Measurements from ENCODE around the gene BPGM. TPM values are rescaled to one million over a fixed set of nuclear protein-coding genes. Genes with fewer than 3 reads are reported as not detected.
A peak's percentile ranks its signal among the peaks of the same experiment; 100 is the strongest.

Gene BPGM
- total and polyA plus RNA-seq, 9 of the 15 experiments (the other 6 are each of a cell fraction or from before 2014, with no cell fraction given), result 14.1 to 46.1 (median 21.2) TPM

DNA sequence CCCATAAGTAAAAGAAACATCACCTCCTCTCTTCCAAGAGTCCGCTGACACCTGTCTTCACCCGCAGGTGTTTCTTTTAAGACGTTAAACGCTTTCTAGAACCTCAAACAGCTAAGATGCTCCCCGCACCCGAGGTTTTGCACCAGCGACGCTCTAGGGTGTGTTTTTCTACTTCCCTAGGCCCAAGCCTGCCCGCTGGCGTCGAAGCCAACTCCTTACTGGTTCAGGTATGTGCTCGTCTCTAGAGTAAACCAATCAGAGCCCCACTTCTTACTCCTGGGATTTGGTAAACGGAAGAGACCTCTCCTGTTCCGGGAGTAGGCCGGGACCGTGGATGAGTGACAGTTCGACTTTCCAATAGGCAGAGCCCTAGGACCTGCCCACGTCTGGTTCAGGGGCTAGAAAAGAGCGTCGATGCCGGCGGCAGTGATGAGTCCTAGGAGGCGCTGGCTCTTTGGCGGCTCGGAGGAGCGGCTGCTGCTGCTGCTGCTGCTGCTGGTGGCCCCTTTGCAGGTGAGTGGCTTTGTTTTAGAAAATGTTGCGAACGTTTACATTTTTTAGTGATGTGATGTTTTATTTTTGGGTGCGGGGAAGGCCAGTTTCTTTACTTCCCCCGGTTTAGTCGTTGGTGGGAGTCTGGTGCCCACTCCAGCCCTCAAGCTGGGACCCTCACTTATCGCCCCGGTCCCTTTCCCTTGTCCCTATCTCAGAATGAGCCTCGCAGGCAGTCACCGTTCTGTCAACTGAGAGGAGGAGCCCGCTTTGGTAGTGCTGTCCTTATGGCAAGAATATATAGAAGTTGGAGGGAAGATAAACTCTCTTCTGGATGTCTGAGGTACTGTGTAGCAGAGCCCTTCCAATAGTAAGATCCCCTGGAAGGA lies at the start of gene BPGM (continued):
- TF ChIP-seq ESRRA (IDR thresholded peaks at IDR 0.05; ENCODE audit: borderline replicate concordance, low read depth) (no peak), TEAD1 (CRISPR knock-in tag; IDR thresholded peaks at IDR 0.05) (0 out of 4 replicates have a peak, but pooled peaks of 1 of the 2 experiments have one; percentile 27), NR2F6 (CRISPR knock-in tag; IDR thresholded peaks at IDR 0.05) (no peak), LEF1 (IDR thresholded peaks at IDR 0.05) (no peak), ZNF41 (CRISPR knock-in tag; conservative IDR thresholded peaks at IDR 0.05) (0 out of 2 replicates have a peak, but pooled peaks have one; percentile 45), HMG20A (CRISPR knock-in tag; conservative IDR thresholded peaks at IDR 0.05) (no peak), CBX1 (IDR thresholded peaks at IDR 0.05; ENCODE audit: low read depth) (0 out of 2 replicates have a peak, but pooled peaks have one; percentile 36), ZNF347 (CRISPR knock-in tag; IDR thresholded peaks at IDR 0.05; ENCODE audit: low read depth) (no peak), YY1 (IDR thresholded peaks at IDR 0.05; ENCODE audit: borderline replicate concordance in 1 of 3, control insufficient read depth in 1 of 3, extremely low read depth in 1 of 3, insufficient read depth in 3 of 3, insufficient read length in 1 of 3, insufficient replicate concordance in 2 of 3, low read depth in 1 of 3, low read length in 2 of 3) (peak; percentile 44 to 91 (median 89)), TOE1 (IDR thresholded peaks at IDR 0.05; ENCODE audit: borderline replicate concordance) (peak; percentile 84), TOE1 (CRISPR knock-in tag; IDR thresholded peaks at IDR 0.05; ENCODE audit: borderline replicate concordance, low read depth) (no peak), SMARCA5 (IDR thresholded peaks at IDR 0.05) (peak; percentile 68; the same call in 1 of the 2 replicates), MCM2 (IDR thresholded peaks at IDR 0.05; ENCODE audit: low read depth) (no peak), DMBX1 (CRISPR knock-in tag; IDR thresholded peaks at IDR 0.05; ENCODE audit: borderline replicate concordance) (no peak), ZNF175 (CRISPR knock-in tag; IDR thresholded peaks at IDR 0.05; ENCODE audit: low read depth) (no peak), PTTG1 (tag; IDR thresholded peaks at IDR 0.05; ENCODE audit: low read depth) (no peak), RFX1 (IDR thresholded peaks at IDR 0.05) (no peak)
- TF ChIP-seq, protein P1, sequence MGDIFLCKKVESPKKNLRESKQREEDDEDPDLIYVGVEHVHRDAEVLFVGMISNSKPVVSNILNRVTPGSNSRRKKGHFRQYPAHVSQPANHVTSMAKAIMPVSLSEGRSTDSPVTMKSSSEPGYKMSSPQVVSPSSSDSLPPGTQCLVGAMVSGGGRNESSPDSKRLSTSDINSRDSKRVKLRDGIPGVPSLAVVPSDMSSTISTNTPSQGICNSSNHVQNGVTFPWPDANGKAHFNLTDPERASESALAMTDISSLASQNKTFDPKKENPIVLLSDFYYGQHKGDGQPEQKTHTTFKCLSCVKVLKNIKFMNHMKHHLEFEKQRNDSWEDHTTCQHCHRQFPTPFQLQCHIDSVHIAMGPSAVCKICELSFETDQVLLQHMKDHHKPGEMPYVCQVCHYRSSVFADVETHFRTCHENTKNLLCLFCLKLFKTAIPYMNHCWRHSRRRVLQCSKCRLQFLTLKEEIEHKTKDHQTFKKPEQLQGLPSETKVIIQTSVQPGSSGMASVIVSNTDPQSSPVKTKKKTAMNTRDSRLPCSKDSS (IDR thresholded peaks at IDR 0.05; ENCODE audit: low read depth, partially characterized antibody), result no peak
- TF ChIP-seq, protein P2, sequence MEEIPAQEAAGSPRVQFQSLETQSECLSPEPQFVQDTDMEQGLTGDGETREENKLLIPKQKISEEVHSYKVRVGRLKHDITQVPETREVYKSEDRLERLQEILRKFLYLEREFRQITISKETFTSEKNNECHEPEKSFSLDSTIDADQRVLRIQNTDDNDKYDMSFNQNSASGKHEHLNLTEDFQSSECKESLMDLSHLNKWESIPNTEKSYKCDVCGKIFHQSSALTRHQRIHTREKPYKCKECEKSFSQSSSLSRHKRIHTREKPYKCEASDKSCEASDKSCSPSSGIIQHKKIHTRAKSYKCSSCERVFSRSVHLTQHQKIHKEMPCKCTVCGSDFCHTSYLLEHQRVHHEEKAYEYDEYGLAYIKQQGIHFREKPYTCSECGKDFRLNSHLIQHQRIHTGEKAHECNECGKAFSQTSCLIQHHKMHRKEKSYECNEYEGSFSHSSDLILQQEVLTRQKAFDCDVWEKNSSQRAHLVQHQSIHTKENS (CRISPR knock-in tag; IDR thresholded peaks at IDR 0.05), result no peak
- TF ChIP-seq, protein P3, sequence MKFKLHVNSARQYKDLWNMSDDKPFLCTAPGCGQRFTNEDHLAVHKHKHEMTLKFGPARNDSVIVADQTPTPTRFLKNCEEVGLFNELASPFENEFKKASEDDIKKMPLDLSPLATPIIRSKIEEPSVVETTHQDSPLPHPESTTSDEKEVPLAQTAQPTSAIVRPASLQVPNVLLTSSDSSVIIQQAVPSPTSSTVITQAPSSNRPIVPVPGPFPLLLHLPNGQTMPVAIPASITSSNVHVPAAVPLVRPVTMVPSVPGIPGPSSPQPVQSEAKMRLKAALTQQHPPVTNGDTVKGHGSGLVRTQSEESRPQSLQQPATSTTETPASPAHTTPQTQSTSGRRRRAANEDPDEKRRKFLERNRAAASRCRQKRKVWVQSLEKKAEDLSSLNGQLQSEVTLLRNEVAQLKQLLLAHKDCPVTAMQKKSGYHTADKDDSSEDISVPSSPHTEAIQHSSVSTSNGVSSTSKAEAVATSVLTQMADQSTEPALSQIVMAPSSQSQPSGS (CRISPR knock-in tag; IDR thresholded peaks at IDR 0.05), result no peak
- TF ChIP-seq, protein P4, sequence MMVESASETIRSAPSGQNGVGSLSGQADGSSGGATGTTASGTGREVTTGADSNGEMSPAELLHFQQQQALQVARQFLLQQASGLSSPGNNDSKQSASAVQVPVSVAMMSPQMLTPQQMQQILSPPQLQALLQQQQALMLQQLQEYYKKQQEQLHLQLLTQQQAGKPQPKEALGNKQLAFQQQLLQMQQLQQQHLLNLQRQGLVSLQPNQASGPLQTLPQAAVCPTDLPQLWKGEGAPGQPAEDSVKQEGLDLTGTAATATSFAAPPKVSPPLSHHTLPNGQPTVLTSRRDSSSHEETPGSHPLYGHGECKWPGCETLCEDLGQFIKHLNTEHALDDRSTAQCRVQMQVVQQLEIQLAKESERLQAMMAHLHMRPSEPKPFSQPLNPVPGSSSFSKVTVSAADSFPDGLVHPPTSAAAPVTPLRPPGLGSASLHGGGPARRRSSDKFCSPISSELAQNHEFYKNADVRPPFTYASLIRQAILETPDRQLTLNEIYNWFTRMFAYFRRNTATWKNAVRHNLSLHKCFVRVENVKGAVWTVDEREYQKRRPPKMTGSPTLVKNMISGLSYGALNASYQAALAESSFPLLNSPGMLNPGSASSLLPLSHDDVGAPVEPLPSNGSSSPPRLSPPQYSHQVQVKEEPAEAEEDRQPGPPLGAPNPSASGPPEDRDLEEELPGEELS (CRISPR knock-in tag; IDR thresholded peaks at IDR 0.05; ENCODE audit: borderline replicate concordance), result no peak

Measured in K562 (cell line).